Right lobe of liver (tissue), 6 donors: ENCODE measurements around the gene STK17A. TPM values are rescaled to one million over a fixed set of nuclear protein-coding genes. Genes with fewer than 3 reads are reported as not detected.
A peak's percentile ranks its signal among the peaks of the same experiment; 100 is the strongest.

Experiments used
- ATAC-seq, 4 donors: fragments of 200-7000 bp; cut with Tn5 transposase; one replicate each; pipeline ENCODE4 v1.9.1; 2020; ENCODE audit warnings: mild to moderate bottlenecking in 4 of 4, moderate library complexity in 4 of 4
- DNase-seq, 3 donors: peaks; one replicate each; pipeline ENCODE4 v3.0.0-alpha.2; 2020
- H3K27ac ChIP-seq, 3 donors: fragments of 200-600 bp; one replicate each; pipeline ENCODE4 v1.8.0; 2022
- H3K27me3 ChIP-seq, 2 donors: fragments of 200-600 bp; one replicate each; pipeline ENCODE4 v1.8.0; 2022
- H3K36me3 ChIP-seq, 4 donors: fragments of 200-600 bp; sonication (generic) in 1 of 4; one replicate each; pipeline versions ENCODE4 v1.5.1 to v1.8.0; 2017 to 2022; ENCODE audit warnings: control low read depth in 1 of 4
- H3K4me1 ChIP-seq, 4 donors: fragments of 200-600 bp; sonication (generic) in 1 of 4; one replicate each; pipeline versions ENCODE4 v1.5.1 to v1.8.0; 2017 to 2022; ENCODE audit warnings: control low read depth in 1 of 4
- H3K4me3 ChIP-seq, 3 donors: fragments of 200-600 bp; one replicate each; pipeline ENCODE4 v1.8.0; 2022
- H3K9me3 ChIP-seq, 4 donors: fragments of 200-600 bp; sonication (generic) in 1 of 4; one replicate each; pipeline versions ENCODE4 v1.5.1 to v1.8.0; 2017 to 2022; ENCODE audit warnings: control low read depth in 1 of 4
- CTCF ChIP-seq, 4 donors: fragments of 200-600 bp in 3 of 4; fragments of 450-650 bp in 1 of 4; IDR thresholded peaks; one replicate each; pipeline versions ENCODE4 v1.5.1 to v1.8.0; 2016 to 2022; ENCODE audit warnings: antibody characterized with exemption in 4 of 4, mild to moderate bottlenecking in 2 of 4
- POLR2A ChIP-seq: fragments of 450-650 bp; IDR thresholded peaks from one replicate; pipeline ENCODE4 v1.6.1; 2017; ENCODE audit warnings: antibody characterized with exemption, mild to moderate bottlenecking
- WGBS: methylation state at CpG from one replicate; pipeline ENCODE4 v1.1.6; 2018; ENCODE audit warnings: low coverage, low lambda C conversion rate; ENCODE audit not compliant: insufficient coverage; ENCODE audit errors: missing lambda C conversion rate; 5-methylcytosine and 5-hydroxymethylcytosine counted together
- intact Hi-C, 2 donors: fragments of 100-400 bp; cut with DNase I; formaldehyde crosslinking; loops; one replicate each; pipeline versions ENCODE4 v1.11.2 to v1.14.1; 2022
- total RNA-seq, 6 experiments: library from RNA; depleted of rRNA in 2 of 6; stranded (reverse); fragments of >200 nt in 2 of 6; fragmentation: NEBNext Ultra II Directional in 3 of 6; extraction: Animal tissue kit (Norgen Biotek cat#: 25700) in 3 of 6; gene quantifications; one replicate each; pipeline versions ENCODE4 v1.1.0 to v1.2.4, GENCODE V29; 2016 to 2023
- donor health status: DM: no; HTN: yes; CAD: no.
- donor health status: DM: no; HTN: no; CAD: no.
- donor health status: DM: no; HTN: no; CAD: no.
- donor health status: DM: no; HTN: yes; CAD: no.
- donor health status: DM: no; HTN: yes; CAD: no.

The STK17A gene
- total RNA-seq, 6 experiments from 2014 or later: 1.7 to 20.9 (median 7.9) TPM

- Histone ChIP-seq H3K36me3 (no peaks in the 10 kb centered on the region), H3K4me3 (no peak overlapping the region), H3K4me1 (no peaks in the 10 kb centered on the region), H3K9me3 (no peaks in the 10 kb centered on the region), H3K27ac (no peak overlapping the region), H3K27me3 (no peaks in the 10 kb centered on the region)
- ATAC-seq (no peak), DNase-seq (no peak)
- WGBS: 94% methylated on average over 4 of the region's 4 CpGs
- no peak for TF ChIP-seq POLR2A
- TF ChIP-seq CTCF (IDR thresholded peaks at IDR 0.05): no peak
- intact Hi-C loops: no loop called here
Observed at GRCh38 chr7:43616977-43617376, 34.1 kb downstream of the STK17A start.

- TF ChIP-seq POLR2A (no peak), CTCF (IDR thresholded peaks at IDR 0.05) (no peak)
- Histone ChIP-seq H3K27ac (no peak overlapping the region), H3K9me3 (no peaks in the 10 kb centered on the region), H3K4me1 (no peaks in the 10 kb centered on the region), H3K36me3 (no peaks in the 10 kb centered on the region), H3K27me3 (no peaks in the 10 kb centered on the region), H3K4me3 (no peak overlapping the region)
- DNase-seq (no peak), ATAC-seq (no peak)
- intact Hi-C loops: no loop called here
- WGBS: 60% methylated on average over 2 of the region's 4 CpGs
Observed at GRCh38 chr7:43618073-43618472, 35.2 kb downstream of the STK17A start.

GRCh38 chr7:43619213-43620012, 36.5 kb downstream of the STK17A start:
- TF ChIP-seq CTCF (IDR thresholded peaks at IDR 0.05) (no peak), POLR2A (no peak)
- H3K9me3 ChIP-seq: no peaks in the 10 kb centered on the region
- intact Hi-C loops: no loop called here
- no peak overlapping the region for H3K27ac ChIP-seq
- H3K4me1 ChIP-seq: no peaks in the 10 kb centered on the region
- no peak for DNase-seq
- H3K4me3 ChIP-seq: no peak overlapping the region
- 82% methylated on average over 4 of the region's 4 CpGs for WGBS
- H3K36me3 ChIP-seq: peaks cover 0 to 4% (median 0%) of the 10 kb centered on the region in 4 donors
- H3K27me3 ChIP-seq: no peaks in the 10 kb centered on the region
- ATAC-seq: peak in 1 of 4 donors; percentile 66

GRCh38 chr7:43621729-43622448, 39.0 kb downstream of the STK17A start:
- 80% methylated on average over 5 of the region's 5 CpGs for WGBS
- DNase-seq (no peak), ATAC-seq (no peak)
- Histone ChIP-seq H3K36me3 (peaks cover 0 to 11% (median 0%) of the 10 kb centered on the region in 4 donors), H3K27ac (no peak overlapping the region), H3K27me3 (no peaks in the 10 kb centered on the region), H3K4me3 (no peak overlapping the region), H3K4me1 (no peaks in the 10 kb centered on the region), H3K9me3 (no peaks in the 10 kb centered on the region)
- TF ChIP-seq CTCF (IDR thresholded peaks at IDR 0.05): no peak
- no peak for TF ChIP-seq POLR2A
- intact Hi-C loops: no loop called here
